GM10266 (cell line): ENCODE measurements around the gene CASP6.

Experiments used
- DNase-seq: peaks from one replicate; pipeline ENCODE4 v3.0.0; 2012; ENCODE audit errors: extremely low spot score
- TF ChIP-seq, protein P1 (sequence below): IDR thresholded peaks from 2 replicates; pipeline ENCODE4 v1.5.1; 2012; ENCODE audit warnings: mild to moderate bottlenecking, low read depth; ENCODE audit not compliant: control insufficient read depth, insufficient read depth; ENCODE audit errors: missing control alignments

Gene CASP6

DNA sequence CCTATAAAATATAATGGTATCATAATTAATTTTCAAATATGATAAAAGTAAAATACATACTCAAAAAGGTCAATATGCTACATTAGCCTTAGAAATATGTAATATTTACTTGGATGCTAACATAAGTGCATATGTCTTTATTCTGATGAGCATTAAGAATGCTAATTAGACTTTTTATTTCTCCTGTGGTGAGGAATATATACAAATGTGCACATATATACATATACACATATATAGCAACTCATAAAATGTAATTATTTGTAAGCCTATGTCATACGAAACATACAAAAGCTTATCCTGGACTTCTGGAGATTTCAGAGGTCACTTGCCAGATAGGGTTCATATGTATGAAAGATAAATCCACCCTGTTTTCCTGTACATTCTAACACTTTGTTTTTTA, 15.5 kb upstream of the CASP6 start:
- DNase-seq: no peak
- TF ChIP-seq, protein P1, sequence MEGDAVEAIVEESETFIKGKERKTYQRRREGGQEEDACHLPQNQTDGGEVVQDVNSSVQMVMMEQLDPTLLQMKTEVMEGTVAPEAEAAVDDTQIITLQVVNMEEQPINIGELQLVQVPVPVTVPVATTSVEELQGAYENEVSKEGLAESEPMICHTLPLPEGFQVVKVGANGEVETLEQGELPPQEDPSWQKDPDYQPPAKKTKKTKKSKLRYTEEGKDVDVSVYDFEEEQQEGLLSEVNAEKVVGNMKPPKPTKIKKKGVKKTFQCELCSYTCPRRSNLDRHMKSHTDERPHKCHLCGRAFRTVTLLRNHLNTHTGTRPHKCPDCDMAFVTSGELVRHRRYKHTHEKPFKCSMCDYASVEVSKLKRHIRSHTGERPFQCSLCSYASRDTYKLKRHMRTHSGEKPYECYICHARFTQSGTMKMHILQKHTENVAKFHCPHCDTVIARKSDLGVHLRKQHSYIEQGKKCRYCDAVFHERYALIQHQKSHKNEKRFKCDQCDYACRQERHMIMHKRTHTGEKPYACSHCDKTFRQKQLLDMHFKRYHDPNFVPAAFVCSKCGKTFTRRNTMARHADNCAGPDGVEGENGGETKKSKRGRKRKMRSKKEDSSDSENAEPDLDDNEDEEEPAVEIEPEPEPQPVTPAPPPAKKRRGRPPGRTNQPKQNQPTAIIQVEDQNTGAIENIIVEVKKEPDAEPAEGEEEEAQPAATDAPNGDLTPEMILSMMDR: no peak

DNA sequence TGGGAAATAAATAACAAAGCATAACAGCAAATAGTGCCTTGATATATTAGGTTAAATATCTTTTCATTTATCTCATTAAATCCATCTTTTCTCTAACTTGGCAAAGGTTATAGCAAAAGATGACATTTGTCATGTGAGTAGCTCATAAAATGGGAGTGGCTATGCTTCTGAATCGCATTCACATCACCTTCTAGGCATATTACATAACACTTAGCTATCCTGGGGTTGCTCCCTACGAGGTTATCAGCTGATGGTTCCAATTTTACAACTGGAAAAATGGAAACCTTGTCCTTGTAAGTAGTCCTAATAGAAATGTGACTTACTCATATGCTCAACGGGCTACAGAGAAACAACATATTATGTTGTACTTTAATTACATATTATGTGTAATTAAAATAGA, 10.3 kb upstream of the CASP6 start:
- TF ChIP-seq, protein P1: no peak
- DNase-seq: no peak

DNA sequence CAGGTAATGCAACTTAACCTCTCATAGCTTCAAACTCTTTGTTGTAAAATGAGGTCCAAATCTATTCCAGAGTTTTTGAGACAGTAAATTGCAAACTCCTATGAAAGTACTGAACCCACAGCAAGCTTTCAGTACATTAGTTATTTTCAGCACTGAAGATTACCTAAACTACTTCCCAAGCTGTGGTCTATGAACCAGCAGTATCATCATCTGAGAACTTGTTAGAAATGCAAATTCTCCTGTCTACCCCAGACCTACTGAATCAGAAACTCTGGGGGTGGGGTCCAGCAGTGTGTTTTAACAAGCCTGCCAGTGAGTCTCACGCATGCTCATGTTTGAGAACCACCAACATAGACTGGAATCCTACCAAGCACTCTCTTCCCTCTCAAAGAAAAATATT, 5.7 kb upstream of the CASP6 start:
- TF ChIP-seq, protein P1: no peak
- peak; percentile 38 for DNase-seq

DNA sequence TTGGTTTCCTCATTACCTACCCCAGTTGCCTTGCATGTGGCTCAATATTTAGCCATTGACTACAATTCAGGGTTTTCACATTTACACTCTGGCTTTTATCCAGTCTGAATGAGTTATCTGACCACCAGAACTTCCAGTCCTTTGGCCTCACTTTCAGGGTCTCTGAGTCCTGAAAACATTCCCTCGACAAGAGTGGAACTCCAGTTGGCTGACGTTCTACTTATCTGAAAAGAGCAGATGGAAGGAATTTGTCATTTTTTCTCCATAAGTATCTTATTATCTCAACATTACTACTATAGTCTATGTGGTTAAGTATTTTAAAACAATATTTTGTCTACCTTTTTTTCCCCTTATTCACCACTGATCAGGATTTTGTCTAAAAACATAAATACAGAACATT, 5.2 kb upstream of the CASP6 start:
- TF ChIP-seq, protein P1: no peak
- no peak for DNase-seq

DNA sequence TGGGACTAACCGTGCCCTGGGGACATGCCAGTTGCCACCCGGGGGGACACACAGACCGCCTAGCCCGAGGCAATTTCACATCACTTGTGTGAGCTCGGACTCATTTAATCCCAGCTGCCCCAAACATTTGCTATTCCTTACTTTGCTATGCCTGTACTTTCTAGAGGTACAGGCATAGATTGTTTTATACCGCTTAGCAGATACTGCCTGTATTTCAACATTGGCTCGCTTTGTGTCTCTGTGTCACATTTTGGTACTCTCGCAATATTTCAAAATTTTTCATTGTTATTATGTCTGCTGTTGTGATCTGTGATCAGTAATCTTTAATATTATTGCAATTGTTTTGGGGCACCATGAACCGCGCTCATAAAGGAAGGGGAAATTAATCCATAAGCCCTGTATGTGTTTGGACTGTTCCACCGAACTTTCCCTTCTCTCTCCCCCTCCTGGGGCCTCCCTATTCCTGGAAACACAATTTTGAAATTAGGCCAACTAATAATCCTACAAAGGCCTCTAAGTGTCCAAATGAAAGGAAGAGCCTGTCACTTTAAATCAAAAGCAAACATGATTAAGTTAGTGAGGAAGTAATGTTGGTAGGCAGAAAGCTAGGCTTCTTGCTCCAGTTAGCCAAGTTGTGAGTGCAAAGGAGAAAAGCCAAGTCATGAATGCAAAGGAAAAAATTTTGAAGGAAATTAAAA, 568 bp upstream of the CASP6 start:
- TF ChIP-seq, protein P1: no peak
- DNase-seq: no peak

DNA sequence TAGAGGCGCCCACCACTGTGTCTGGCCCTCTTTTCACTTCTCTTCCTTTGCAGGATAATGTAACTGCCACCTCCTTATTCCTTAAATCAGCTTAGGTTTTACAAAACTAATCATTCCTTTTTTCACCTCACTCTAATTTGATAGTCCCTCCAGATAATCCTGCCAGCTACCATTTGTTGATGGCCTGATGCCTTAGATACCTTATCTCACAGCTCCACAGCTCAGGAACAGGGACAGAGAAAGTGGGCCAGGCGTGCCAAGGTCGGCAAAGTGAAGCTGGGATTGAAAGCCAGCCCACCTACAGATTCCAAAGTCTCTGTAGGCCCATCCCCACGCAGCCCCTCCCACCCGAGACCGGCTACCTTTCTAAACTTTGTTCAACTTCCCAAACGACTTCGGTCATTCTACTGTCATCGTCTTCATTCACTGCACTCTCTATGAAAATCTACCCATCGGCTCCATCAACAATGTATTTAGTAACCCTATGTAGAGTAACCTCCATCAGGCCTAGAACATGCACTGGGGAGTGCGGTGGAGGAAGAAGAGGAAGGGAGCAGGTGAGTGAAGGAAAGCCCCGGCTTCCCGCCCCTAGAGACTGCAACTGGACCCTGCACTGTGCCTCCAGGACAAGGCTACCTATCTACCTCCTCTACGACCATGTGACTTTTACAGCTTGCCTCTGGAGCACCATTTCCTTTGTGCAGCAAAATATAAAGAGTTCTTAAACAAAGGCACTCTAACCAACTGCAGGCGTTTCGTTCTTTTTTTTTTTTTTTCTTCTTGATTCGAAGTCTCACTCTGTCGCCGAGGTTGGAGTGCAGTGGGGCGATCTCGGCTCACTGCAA, 1.5 kb downstream of the CASP6 start:
- no peak for DNase-seq
- TF ChIP-seq, protein P1: no peak
